GM11168 (cell line): Measurements from ENCODE around the gene GTSF1L.

Experiments used
- in situ Hi-C: fragments of 300-500 bp; cut with MboI; formaldehyde crosslinking; loops from one replicate; pipeline ENCODE4 v1.12.0; 2022; ENCODE audit warnings: low sequenced_read_pairs; ENCODE audit not compliant: unreplicated experiment

The GTSF1L gene

DNA sequence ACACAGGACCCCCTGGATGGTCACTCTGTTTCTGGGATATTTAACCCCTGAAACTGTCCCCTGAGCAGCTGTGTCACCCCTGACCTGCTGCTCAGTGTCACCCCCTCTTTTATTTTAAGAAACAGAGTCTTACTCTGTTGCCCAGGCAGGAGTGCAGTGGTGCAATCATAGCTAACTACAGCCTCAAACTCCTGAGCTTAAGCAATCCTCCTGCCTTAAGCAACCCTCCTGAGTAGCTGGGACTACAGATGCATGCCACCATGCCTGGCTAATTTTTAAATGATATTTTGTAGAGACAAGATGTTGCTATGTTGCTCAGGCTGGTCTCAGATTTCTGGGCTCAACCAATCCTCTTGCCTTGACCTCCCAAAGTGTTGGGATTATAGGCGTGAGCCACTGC lies 21.5 kb upstream of the GTSF1L start:
- in situ Hi-C loops: no loop called here

DNA sequence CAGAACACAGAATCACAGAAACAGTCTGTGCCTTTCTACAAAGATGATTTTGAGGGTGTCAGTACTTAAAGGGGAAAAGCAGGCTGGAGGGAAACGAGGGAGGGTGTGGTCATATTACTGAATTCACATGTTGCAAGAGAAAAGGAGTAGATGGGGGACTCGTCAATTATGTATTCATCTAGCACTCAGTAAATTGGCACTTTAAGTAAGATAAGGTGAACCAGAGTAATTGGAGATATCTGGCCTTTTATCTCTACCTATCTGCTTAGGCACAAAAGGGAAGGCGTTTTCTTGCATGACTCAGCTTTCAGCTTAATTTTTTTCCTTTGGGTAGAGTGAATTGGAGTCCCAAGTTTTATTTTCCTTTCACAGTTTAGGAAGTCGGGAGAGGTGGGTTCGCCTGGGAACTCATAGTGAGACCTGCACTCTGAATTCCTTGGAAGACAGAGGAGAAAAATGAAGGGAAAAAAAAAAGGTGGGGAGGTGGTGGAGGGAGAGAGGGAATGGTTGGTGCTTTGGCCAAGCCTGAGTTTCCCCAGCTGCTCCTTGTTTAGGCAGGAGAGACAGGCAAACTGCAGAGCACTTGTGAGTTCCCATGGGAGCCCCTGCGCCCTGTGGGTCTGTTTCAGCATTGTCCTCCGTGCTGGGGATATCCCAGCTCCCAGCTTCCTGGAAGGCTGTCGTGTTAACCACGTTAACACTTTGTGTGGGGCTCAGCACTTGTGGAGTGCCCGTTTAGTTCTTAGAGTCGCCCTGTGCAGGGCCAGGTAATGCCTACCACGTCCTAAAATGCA lies 19.7 kb upstream of the GTSF1L start:
- in situ Hi-C loops: no loop called here

DNA sequence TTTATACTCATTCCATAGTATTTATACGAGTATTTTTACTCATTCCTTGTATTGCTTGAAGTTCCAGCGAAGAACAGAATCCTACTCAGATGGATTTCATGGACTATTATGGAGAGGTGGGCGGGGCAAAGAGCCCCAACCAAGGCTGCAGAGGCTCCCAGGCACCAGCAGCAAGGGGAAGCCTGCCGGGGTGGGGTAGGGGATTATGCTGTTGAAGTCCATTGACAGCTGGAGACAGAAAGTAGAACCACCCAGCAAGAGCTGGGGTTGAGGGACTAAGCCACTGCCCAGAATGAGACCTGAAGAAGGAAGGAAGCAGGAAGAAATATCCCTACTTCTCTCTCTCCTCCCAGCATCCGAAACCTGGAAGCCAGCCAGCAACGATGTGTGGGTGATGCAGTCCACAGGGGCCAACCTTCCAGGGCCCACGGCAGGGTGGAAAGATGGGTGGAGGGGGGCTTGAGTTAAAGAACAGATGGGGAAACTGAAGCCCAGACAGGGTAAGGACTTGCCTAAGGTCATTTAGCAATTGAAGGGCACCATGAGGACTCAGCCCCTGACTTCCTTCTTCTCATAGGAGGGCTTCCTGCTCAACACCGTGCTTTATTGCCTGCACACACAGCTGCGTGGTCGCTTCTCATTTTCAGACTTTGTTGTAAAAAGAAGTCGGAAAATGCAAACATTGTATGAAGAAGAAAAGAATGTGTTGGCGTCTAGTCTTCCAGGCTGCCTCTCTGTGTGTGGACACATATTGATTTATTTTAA lies 18.3 kb upstream of the GTSF1L start:
- in situ Hi-C loops: no loop called here

DNA sequence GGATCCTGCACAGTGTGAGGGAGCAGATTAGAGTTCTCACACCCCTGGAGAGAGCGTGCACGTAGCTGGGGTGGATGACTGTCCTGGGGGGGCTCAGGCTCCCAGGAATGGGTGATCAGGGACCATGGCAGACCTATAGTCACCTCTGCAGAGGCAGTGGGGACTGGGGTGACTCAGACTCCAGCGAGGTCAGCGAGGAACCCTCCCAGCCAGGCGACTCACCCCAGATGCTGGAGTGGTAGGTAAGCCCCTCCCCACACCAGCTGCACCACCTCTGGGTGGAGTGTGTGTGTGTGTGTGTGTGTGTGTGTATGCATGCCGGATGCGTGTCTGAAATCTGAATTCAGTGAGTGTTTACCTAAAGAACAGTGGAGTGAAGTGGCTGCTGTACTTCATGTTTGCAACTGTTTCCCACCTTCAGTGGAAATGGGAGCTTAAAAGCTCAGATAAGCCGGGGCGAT lies 17.4 kb upstream of the GTSF1L start:
- in situ Hi-C loops: no loop called here

DNA sequence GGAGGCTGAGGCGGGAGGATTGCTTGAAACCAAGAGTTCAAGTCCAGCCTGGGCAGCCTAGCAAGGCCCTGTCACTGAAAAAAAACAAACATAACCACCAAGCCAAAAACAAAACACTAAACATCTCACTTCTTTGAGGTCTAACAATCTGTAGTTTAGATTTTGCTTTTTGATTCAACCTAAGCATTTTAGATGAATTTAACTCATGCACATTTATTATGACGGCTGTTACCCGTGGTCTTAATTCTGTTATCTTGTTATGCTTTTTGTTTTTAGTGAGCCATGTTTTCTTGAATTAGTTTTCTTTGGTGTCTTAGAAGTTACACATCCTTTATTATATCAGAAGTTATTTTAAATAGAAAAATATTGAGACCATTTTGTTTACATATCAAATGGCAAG lies 13.8 kb upstream of the GTSF1L start:
- in situ Hi-C loops: no loop called here

DNA sequence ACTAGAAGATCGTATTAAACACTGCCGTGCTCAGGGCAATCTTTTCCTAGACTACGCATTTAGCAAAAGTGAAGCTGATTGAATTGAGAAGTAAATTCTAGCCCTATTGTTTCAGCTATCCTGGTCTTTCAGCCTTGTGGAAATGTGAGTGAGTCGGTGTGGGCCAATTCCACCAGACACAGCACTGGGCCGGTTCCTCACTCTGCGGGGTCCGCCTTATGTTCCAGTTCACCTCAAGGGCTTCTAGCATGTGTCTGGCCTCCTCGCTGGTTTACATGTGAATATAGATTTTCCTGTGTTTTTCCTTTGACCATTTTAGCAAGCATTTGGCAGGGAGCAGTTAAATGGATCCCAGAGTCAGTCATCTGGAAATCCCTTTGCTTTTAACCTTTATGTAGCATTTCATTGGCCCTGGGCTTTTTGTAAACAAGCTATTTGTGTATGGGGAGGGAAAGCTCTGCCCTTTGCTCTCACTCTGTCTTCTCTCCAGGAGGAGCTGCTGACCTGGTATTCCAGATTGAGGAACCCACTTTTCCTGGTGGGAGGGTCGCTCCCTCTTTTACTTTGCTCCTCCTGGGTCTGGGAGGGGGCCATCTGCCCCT lies 12.4 kb upstream of the GTSF1L start:
- in situ Hi-C loops: no loop called here

DNA sequence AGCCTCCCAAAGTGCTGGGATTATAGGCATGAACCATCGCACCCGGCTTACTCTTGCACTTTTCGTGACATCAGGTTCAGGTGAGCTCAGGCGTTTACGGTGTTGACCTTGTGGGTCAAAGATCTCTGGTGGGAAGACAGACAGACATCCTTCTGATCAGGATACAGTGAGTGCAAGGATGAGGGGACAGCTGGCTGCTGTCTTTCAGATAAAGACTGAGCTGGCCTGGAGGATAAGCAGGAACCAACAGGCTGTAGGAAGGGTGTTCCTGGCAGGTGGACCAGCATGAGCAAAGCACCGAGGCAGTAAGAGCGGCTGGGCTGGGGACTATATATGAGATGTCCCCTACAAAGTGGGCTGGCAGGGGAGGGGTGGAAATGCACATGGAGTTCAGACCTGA lies 11.1 kb upstream of the GTSF1L start:
- in situ Hi-C loops: no loop called here

DNA sequence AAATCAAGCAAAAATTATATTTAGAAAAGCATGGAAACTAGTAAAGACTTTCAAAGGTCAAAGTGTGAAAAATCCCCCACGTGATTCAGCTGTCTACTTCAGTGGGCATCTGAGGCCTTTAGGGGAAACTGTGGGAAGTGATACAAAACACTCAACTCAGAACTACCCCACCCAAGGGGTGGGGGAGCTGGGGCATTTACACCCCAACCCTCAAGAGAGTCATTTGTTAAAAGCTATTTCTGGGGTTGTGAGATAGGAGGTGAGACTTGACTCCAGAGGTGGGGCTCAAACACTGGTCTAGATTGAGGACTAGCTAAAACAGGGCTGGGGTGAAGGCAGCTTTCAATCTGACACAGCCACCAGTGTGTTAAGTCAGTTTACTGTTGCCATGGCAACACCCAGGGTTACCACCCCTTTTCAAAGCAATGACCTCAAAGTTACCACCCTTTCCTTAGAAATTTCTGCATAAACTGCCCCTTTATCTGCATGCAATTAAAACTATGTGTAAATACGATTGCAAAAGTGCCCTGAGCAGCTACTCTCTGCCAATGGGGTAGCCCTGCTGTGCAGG lies 9.9 kb upstream of the GTSF1L start:
- in situ Hi-C loops: no loop called here

DNA sequence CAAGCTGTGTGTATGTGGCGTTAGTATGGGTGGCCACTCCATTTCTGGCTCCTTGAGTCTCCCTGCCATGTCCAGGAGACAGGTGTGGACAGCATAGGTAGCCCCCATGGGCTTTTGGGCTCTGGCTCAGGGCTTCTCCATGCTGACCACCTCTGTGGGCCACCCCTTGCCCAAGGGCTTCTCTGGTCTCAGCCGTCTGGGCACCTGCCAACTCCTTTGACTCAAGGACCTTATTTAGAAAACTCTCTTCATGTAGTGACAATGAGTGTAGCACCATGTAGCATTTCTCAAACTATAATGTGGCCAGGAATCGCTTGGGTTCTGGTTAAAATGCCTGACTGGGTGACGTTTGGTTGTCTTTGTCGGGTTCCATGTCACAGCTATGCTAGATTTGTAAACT lies 5.1 kb upstream of the GTSF1L start:
- in situ Hi-C loops: no loop called here

DNA sequence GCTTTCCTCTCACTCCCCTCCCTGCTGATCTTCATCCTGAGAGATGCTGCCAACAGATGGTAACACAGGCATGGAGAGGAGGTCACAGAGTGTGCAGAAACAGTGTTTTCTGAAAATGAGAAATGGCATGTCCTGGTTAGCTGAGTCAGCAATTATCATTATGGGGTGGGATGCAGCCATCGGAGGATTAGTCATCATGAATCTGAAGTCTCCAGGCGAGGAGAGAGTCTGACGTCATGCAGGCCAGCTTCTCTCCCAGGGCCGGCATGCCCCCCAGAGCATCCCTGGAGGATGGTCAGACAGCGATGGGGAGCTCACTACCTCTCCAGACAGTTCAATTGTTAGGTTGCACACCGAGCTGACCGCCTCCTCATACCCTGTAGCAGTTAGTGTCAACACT lies 4.7 kb upstream of the GTSF1L start:
- in situ Hi-C loops: no loop called here

DNA sequence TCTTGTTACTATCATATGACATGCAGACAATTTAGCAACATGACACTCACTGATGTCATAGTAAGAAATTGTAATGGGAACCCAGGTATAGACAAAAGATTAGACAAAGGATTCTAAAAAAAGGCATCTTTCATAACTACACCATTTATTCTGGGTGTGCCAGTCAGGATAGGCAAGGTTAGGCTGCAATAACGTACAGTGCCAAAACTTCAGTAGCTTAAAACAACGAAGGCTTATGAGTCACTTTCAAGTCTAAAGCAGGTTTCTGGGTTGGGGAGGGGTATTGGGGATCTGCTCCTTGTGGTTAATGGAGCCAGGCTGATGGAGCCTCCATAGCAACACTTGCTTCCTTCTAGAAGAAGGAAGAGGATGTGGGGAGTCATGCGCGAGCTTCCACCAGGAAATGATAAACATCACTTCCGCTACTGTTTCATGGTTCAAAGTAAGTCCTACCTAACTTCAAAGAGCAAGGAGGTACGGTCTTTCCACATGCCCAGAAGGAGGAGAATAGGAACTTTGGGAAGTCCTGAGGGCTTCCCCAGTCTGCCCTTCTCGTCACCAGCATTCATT lies 2.0 kb upstream of the GTSF1L start:
- in situ Hi-C loops: no loop called here

DNA sequence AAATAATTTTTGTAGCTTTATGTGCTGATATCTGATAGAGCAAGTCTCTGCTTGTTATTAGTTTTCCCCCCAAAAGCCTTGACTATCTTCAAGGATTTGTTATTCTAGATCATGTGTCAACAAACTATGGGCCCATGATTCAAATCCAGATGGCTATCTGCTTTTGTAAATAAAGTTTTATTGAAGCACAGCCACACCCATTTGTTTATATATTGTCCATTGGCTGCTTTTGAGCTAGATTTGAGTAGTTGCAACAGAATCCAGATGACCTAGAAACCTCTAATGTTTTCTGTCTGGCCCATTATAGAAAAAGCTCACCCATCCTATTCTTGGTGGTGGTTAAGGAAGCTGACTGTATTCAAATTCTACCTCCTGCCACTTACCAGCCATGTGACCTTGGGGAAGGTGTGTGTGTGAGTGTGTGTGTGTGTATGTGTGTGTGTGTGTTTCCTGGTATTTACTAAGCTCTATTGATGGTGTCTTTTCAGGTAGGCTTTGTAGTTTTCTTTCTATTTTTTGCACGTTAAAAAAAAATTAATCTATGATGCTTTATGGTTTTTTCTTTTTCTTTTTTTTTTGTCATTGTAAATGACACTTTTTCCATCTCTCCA lies 1.3 kb upstream of the GTSF1L start:
- in situ Hi-C loops: no loop called here

DNA sequence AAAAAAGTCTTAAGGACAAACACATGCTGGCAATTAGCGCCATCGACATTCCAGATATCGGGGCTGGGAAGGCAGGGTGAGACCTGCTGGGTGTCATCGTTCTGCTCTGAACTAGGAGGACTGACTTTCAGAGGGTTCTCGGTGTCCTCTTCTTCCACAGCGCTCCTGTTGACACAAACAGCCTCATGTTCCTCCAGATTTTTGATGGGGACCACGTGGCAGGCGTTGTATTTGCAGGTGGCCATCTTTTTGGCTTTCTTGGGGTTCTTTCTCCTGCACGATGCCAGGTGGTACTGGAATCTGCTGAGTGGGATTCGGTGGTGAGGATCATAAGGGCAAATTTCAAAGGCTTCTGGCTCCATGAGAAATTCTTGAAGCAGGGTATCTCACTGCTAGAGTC lies 469 bp downstream of the GTSF1L start:
- in situ Hi-C loops: no loop called here

DNA sequence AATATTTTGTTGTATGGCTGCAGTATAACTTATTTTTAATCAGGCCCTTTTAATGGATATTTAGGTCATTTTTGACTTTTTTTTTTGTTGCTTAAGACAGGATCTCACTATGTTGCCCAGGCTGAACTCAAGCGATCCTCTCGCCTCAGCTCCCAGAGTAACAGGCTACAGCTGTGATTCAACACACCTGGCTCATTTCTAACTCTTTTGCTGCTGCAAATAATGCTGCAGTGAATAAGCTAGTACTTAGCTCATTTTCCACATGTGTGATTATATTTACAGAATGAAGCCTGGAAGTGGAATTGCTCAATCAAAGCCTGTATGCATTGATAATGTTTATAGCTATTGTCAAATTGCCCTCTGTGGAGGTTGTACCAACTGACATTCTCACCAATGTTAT lies 1.1 kb downstream of the GTSF1L start:
- in situ Hi-C loops: no loop called here

DNA sequence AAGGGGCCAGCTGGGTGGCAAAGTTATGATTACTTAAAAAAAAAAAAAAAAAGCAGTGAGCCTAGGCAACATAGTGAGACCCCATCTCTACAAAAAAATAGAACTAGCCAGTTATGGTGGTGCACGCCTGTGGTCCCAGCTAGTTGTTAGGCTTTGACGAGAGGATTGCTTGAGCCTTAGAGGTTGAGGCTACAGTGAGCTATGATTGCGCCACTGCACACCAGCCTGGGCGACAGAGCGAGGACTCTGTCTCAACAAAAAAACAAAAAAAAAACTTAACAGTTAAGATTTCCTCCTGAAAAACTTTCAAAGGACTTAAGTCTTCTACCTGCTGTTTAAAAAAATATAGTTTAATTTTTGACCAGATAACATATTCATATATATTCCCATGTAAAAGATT lies 2.4 kb downstream of the GTSF1L start:
- in situ Hi-C loops: no loop called here

DNA sequence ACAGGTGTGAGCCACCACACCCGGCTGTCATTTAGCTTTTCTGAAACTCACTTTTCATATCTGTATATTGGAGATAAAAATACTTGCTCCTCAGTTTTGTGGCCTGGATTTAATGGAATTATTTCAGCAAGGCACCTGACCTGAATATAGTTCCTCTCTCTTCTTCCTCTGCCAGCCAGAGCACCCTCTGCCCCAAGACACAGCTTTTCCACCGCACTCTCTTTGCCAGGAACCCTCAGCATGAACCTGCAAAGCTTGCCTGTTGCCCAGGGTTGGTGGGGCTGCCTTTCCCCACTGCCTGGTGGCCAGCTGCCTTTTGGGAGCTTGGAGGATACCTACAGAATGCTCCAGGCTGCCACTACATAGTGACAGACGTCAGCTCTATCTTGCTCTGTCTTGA lies 3.1 kb downstream of the GTSF1L start:
- in situ Hi-C loops: no loop called here

DNA sequence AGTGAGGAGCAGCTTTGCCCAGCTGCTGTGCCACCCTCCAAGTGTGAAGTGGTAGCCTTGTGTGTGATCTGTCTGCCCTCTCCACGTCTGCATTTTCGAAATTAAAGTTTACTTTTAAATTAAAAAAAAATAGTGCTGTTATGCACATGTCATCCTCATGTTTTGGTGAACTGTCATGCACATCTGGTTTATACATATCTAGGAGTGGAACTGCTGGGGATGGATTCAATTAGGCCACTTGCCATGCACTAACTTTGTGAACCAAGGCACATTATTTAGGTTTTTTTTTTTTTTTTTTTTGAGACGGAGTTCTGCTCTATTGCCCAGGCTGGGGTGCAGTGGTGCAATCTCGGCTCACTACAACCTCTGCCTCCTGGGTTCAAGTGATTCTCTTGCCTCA lies 3.6 kb downstream of the GTSF1L start:
- in situ Hi-C loops: no loop called here

DNA sequence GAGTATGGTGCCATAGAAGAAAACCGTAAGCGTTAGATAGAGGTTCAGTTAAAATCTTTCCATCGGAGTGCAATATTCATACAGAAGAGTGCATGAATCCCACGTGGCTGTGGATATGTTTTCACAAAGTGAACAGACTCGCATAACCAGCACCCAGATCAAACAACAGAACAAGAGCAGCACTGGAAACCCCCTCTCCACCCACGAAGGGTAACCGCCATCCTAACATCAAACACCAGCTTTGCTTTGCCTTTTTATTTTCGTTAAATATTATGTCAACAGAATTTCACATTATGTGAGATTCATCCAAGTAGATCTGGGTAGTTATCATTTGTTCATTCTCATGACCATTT lies 4.7 kb downstream of the GTSF1L start:
- in situ Hi-C loops: no loop called here

DNA sequence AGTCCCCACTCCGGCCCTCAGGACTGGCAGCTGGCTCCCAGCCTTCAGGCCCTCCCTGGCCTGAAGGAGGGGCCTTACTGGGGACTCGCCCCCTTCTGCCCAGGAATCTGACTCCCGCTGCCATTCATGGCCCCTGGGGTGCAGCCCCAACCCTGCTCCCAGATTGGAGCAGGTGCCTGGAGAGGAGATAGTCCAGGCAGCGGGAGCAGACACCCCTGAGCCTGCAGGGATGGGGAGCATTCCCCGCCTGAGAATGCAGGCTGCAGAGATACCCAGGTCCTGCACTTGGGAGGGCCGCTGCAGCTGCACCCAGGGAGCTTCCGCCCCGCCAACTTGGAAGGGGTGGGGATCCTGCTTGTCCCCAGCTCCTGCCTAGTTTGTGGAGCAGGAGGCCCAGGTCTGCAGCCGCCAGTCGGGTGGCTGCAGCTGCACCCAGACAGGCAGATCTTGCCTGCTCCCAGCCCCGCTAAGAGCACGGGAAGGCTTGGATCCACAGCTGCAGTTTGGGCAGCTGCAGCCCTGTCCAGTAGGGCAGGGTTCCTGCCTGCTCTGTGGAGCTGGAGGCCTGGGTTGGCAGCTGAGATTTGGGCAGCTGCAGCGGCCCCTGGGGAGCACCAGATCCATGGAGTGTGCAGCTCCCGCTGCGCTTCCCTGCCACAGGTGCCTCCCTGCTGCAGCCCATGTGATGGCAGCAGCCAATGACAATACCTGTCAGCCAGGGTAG lies 5.2 kb downstream of the GTSF1L start:
- in situ Hi-C loops: no loop called here

DNA sequence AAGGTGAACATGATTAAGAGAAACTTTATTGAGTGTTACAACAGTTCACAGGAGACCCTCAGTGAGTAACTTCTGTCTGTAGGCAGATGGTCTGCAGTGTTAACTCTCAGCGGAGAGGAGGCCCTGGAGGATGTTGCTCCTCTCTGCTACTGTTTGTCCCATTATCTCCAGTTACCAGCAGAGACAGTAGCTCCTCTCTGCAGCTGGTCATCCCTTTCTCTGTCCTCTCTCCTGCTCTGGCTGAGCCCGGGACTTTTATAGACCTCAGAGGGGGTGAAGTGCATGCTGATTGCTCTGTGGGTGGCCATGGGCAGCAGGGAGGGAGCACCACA lies 5.7 kb downstream of the GTSF1L start:
- in situ Hi-C loops: no loop called here
